Measurements from ENCODE around the gene ACR.

GRCh38 chr22:50714150-50714549, 23.9 kb upstream of the ACR start:
- no peak for TF ChIP-seq POLR2A (IDR thresholded peaks at IDR 0.05)
- no peak for TF ChIP-seq CTCF (IDR thresholded peaks at IDR 0.05)

All from right lobe of liver (tissue), 4 donors.